NCI-H2081 (cell line): Measurements from ENCODE around the gene GRK6.

Source experiments
- DNase-seq, 2 experiments: peaks; one replicate each; lab custom pipeline; 2025; lab: John Stamatoyannopoulos, UW

GRK6 gene

DNA sequence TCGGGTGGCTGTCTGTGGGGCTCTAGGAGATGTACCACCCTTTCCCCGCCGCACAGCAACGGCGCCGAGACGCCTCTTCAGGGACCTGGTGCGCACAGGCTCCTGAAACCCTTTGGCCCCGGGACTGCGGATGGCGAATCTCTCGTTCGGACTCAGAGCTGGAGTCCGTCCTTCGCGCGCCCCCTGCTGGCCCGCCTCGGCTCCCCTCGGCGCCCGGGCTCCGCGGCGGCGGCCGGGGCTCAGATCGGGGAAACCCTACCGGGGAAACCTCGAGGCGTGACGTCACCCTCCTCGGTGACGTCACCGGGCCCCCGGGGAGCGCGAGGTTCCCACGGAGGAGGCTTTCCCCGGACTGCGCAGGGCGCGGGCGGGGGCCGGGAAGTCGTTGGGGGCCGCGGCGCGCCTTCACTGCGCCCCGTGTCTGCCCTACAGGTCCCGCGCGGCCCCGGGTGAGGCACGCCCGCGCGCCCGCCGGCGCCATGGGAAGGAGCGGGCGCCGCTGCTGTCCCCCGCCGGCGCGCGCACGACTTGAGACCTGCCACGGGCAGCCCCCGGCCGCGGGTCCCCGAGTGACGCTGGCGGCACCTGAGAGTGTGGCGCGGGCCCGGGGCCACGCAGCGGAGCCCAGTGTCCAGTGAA lies 28.0 kb downstream of the GRK6 start:
- peak; percentile 88 to 90 for DNase-seq

DNA sequence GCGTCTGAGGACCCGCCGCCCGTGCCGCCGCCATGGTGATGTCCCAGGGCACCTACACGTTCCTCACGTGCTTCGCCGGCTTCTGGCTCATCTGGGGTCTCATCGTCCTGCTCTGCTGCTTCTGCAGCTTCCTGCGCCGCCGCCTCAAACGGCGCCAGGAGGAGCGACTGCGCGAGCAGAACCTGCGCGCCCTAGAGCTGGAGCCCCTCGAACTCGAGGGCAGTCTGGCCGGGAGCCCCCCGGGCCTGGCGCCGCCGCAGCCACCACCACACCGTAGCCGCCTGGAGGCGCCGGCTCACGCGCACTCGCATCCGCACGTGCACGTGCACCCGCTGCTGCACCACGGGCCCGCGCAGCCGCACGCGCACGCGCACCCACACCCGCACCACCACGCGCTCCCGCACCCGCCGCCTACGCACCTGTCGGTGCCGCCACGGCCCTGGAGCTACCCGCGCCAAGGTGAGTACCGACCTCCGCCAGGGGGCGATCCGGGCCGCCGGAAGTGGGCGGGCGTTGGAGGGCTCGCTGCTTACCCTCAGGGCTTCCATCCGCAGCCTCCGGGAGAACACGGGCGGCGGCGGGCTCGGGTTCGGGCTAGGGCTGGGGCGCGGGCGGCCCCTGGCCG lies 28.7 kb downstream of the GRK6 start:
- DNase-seq = peak; percentile 85 to 92

DNA sequence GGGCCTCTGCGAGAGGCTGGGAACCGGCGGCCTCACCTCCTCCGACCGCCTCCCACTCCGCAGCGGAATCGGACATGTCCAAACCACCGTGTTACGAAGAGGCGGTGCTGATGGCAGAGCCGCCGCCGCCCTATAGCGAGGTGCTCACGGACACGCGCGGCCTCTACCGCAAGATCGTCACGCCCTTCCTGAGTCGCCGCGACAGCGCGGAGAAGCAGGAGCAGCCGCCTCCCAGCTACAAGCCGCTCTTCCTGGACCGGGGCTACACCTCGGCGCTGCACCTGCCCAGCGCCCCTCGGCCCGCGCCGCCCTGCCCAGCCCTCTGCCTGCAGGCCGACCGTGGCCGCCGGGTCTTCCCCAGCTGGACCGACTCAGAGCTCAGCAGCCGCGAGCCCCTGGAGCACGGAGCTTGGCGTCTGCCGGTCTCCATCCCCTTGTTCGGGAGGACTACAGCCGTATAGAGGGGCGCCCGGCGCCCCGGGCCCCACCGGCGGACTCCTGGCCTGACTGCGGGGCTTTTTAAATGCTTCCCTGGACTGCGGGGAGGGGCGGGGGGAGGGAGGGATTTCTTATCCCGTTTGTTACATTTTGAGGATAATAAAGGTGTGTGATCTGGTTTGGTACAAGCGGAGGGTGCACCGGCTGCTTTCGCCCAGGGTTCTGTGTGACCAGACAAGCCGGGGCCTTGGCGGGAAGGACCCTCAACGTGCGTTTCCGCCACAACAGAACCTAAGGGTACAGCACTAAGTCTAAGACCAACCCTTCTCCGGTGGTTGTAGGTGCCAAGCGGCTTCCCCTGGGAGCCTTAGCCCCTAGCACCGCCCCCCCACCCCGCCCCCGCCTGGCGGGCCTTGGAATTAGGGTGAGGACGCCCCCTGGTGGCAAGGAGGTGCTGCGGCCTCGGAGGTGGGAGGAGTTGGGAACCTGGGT lies 29.4 kb downstream of the GRK6 start:
- DNase-seq = peak; percentile 89 to 93

DNA sequence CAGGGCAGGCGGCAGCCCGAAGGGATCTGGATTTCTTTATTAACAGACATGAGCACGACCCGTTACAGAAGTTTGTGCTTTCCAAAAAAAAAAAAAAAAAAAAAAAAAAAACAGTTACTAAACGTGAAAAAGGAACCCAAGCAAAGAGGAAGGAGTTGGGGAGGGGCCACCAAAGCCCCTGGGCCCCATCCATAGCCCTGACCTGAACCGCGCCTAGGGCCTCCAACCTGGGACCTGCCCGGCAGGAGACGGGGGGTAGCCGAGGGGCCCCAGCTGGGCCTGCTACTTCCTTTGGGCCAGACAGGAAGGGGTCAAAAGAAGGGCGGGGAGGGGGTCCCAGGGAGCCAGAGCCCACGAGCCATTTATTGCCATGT lies 30.1 kb downstream of the GRK6 start:
- no peak for DNase-seq

DNA sequence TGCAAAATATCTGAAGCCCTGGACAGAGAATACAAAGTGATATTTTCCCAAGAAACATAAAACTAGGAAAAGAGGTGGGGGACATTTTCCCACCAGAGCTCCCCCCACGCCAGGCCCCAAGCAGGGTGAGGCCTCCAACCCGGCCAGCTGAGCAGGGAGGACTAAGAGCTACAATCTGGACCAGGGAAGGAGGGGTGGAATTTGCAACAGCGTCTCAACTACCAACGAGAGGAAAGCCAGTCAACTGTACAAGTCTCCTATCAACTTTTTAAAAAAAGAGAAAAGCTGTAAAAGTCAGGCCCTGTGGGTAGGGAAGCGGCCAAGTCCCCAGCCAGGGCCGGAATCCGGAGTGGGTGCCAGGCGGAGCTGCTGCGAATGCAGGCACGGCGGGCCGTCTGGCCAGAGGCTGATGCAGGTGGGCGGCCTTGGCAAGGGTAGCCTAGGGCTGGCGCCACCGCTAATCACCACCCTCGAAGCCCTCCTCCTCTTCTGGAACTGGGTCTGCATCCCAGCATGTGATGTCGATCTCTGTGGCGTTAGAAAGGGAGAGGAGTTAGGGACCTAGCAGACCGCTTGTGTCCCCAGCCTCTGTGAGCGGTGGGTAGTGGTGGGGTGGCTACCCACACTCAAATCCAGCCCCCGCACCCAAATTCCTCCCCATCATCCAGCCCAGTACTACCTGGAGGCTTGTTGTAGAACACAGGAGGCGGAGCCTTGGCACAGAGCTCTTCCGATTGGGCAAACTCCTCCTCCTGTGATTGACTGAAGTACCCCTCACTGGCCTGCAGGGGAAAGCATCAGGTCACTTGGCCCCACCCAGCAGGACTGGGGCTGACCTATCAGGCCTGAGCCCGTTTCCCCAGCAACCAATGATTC lies 30.7 kb downstream of the GRK6 start:
- peak; percentile 87 to 94 for DNase-seq

DNA sequence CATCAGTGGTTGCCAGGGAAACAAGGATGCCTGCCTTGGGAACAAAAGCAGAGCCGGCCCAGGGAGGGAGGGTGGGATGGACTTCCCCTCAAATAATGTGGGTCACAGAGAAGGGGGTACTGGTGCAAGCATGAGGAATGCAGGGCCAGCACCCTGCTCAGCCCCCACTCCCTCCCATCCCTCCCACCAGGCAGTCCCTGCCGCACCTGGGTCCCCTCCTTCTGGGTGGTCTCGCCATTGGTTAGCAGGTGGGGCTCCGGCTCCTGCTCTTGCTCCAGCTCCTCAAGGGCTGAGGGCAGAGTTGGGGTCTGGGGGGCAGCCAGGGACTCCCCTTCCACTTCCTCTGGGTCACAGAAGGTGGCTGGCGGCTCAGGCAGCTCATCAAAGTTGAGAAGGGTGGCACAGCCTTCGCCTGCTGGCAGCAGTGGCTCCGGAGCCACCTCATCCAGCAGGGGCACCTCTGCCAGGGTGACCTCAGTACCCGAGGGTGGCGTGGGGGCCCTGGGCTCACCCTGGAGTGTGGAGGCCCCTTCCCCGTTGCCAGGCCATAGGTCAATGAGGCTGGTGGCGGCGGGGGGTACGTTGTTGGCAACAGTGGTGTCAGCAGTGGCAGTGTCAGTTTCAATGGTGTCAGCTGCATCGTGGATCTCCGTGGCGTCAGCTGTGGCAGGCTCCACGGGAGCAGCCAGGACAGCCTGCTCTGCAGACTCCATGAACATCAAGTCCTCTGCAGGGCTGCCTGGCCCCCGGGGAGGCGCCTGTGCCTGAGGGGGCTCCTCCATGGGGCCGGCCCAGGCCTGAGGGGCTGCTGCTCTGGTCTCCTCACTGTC lies 31.6 kb downstream of the GRK6 start:
- no peak for DNase-seq

DNA sequence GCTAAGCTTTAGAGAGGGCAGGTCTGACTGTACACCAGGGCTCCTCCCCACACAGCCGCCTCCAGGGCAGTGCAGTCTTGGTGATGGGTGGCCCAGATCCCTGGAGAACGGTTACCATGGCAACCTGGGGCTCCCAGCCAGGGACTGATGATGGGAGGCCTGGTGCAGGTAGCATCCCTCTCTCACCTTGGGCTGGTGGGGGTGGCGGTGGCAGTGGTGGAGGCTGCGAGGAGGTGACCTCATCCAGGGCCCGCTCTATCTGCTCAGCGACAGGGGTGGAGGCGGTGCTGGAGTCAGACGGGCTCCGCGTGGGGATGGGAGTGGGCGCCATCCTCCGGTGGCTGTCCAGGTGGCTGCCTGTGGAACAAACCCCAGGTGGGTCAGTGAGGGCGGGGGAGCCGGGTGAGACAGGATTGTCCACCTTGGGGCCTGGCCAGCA lies 32.5 kb downstream of the GRK6 start:
- peak in 1 of 2 experiments; percentile 15 for DNase-seq

DNA sequence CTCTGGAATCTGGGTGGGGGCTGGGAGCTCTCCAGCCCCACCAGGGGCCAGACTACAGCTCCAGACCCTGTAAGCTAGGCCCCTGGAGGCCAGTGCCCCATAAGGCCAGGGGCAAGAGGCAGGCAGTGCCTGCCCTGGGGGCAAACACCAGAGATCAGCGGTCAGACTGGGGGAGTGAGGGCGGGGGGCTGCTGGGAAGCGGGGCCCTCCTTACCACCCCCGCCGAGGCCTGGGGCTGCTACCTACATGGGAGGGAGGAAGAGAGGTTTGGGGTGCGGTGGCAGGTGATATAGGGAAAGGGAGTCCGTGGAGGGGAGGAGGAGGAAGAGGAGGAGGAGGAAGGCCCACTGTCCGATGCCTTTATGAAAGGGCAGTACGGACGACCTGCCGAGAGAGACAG lies 32.9 kb downstream of the GRK6 start:
- DNase-seq = no peak

DNA sequence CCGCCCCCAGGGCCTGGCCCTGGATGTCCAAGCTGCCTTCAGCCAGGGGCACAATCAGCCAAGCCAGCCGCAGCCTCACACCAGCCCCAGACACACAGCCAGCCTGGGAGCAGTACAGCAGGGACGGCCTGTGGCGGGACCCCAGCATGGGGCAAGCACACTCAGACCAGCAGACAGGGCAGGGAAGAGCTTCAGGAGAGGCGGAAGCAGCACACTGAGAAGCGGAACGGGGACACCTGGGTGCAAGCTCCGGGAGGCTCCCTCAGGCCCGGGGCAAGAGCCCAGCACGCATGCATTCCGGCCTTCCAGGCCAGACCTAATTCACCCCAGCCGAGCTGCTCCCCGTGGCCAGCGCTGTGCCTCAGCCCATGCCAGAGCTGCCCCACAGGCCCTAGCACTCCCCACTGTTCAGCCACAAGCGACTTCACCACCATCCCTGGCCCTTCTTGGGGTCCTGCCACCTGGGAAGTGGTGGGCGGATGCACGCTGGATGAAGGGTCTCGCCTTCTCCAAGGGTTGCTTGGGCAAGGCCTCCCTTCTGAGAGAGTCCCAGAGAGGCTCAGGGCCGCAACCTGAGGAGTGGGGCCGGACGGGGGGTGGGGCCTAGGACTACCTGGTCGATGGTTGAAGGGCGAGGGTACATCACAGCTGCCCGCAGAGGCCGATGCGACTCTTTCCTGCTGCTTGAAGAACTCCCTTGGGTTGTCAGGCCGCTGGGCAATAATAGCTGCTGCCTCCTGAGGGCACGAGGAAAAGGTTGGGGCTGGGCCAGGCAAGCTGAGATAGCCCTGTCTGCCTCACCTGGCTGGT lies 33.5 kb downstream of the GRK6 start:
- no peak for DNase-seq

DNA sequence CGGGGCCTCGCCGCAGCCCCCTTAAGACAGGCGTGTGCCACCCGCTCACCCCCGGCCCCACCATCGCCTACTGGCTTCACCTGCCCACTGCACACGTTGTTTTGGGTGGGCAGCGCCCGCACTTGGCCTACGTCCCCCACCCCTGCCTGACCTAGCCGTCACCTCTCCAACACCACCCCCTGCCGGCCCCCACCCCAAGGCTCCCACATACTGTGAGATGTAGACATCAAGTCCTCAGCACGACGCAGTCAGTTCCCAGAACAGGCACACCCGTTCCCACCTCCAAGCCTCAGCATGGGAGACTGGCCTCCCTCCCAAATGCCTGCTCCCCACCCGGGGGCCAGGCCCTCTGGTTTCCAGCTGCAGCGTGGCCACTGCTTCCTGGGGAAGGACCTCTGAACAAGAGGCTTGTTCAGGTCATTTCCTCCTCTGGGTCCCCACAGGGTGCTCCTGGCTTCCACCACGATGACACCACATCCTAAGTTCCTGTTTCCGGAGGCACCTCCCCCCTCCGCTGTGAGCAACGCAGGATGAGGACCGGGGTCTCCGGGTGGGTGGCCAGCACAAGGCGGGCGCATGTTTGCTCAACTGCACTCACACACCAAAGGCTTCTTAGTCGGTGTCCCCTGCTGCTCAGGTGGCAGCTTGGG lies 35.7 kb downstream of the GRK6 start:
- no peak for DNase-seq

DNA sequence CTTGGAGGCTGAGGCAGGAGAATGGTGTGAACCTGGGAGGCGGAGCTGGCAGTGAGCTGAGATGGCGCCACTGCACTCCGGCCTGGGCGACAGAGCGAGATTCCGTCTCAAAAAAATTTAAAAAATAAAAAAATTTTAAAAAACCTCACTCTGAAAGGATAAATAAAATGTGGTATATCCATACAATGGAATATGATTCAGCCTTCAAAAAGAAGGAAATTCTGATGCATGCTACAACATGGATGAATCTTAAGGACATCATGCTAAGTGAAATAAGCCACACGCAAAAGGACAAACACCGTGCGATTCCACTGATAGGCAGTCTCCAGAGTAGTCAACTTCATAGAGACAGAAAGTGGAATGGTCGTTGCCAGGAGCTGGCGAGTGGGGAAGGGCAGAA lies 38.6 kb downstream of the GRK6 start:
- DNase-seq = no peak

DNA sequence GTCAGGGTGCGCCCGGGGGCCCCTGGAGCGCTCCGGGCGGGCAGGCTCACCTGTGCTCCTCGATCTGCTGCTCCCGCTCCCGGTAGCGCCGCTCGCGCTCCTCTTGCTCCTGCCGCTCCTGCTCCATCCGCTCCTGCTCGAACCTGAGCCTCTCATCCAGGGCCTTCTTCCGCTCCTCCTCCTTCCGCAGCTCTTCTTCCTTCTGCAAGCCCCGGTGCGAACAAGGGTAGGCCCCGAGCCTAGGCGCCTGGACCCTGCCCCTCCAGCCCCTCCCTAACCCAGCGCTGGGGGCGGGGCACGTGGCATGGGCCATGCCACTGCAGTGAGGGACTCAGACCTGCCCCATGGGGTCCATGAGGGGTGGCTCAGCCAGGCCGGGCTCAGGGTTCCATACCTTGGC lies 40.4 kb downstream of the GRK6 start:
- no peak for DNase-seq

DNA sequence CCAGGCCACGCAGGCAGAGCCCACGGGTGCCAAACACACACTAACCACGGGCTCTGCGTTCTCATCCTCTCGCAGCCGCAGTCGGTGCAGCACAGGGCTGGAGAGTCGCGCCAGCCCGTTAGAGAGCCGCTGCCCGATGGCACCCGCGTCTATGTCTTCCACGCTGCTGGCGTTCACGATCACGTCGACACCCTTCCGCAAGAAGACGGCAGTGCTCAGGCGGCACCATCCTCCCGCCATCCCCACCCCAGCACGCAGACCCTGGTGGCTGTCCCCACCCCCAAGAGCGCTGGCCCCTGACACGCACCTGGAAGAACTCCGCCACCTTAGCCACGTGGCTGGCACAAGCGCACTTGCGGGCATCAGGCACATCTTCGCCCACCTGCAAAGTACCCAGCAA lies 41.0 kb downstream of the GRK6 start:
- DNase-seq = no peak

DNA sequence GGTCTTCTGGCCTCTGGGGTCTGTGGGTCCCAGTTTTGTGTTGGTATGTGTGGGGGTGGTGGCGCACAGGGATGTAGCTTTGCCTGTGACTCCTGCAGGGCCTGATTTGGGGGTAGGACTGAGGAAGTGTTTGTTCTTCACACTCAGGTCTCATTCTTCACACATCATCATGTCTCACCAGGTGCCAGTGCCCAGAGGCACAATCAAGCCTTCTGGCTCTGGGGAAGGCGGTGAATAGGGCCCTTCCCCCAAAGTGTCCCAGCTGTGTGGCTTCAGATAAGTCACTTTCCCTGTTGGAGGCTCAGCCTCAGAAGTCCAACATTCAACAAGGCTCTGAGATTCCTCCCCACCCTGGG lies 41.8 kb downstream of the GRK6 start:
- DNase-seq = no peak

DNA sequence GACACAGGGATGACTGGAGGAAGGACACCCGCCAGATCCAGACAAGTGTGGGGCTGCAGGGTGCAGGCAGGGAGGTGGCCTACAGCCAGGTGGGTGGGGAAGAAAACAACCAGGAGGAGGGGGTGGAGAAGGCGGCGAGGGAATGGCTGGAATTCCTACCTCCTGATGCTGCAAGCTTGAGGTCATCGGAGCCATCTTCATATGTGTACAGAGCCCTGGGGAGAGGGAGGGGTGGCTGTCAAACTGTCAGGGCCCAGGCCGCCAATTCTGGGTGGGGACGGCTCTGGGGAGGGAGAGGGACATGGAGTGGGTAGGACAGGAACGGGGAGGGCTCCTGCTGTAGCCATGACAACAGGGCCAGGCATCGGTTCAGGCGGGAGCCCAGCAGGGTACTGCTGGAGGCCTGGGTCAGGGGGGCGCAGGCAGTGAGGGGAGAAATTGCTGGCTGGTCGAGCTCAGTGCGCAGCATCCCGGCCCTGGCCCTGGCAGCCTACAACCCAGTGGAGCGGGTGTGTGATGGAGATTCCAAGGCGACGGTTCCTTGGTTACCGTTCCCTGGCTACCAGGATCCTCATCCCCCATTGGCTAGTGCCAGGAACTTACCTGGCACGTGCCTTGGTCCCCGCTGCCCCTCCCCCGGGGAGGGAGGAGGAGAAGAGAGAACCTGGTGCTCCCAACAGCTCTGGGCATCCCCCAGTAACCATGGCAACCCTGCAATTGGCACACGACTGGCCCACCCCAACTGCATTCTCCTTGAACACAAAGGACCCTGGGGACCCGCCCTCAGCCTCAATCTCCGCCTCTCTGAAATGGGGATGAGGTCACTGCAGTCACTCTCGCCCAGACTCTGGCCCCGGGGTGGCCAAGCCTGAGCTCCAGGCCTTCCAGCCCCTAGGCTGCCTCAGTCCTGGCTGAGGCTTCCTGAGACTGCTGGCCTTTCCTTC lies 42.5 kb downstream of the GRK6 start:
- DNase-seq = peak in 1 of 2 experiments; percentile 39

DNA sequence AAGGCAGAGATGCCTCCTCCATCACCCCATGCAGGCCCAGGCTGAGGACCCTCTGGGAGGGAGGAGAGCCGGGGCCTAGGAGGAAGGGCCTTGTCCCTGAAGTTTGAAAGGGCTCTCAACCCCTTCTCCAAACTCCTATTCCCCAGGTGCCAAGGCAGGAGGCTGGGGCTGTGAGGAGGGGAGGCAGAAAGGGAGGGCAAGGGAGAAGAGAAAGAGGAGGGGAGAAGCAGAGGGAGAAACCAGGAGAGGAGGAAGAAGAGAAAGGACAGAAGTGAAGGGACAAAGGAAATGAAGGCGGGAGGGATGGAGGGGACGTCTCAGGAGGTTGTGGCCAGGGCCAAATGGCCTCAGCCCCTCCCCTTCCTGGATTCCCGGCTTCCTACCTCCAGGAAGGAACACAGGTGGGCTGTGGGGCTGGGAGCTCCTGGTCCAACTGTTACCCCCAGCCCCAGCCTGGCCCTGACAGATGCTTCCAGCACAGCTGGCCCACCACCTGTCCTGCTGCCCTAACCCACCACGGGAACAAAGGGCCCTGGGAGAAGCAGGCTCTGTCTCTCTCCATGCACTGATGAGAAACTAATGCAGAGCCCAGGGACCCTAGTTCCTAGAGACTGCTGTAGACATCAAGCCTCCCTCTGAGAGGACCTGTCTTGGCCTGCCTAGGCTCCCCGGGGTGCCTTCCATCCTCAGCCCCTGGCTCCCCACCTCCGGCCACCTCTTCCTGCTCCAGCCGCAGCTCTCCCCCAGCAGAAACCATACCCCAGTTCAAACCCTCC lies 43.5 kb downstream of the GRK6 start:
- DNase-seq = no peak

DNA sequence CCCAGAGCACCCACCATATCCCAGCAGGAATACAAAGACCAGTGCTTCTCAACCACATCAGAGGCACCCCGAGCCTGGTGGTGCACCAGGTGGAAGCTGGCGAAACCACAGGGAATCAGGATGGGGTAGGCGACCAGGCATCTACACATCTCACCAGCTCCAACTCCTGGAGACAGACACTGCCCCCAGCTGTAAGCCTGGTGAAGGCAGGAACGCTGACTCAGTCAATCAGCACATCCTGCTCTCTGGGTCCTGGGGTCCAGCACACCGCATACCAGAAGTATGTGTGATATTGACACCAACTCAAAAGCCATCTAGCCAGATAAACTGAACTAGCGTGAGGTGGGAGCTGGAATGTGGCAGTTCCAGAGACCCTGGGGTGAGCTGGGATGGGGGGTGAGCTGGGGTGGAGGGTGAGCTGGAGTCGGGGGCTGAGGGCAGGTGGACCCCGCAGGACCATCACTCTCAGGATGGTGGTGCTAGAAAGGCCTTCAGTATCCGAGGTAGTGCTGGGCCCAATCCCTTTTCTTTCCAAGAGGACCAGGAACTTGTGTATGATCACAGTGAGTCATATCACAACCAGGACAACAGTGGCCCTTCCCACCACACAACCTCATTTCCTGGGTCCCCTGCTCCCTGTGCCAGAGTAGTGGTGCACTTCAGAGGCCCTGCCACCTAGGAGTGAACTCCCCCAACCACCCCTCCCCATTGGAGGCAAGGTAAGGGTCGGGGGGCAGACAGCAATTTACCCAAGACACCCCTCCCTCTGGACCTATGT lies 44.5 kb downstream of the GRK6 start:
- no peak for DNase-seq
